ENCODE results near the gene SFTPD. TPM values are rescaled to one million over a fixed set of nuclear protein-coding genes. Genes with fewer than 3 reads are reported as not detected.

Gene SFTPD
- total RNA-seq, 1 donor from 2014 or later = 2.0 TPM

- ATAC-seq = no peak
Observed at GRCh38 chr10:79944428-79945395, 4.2 kb downstream of the SFTPD start.

DNA sequence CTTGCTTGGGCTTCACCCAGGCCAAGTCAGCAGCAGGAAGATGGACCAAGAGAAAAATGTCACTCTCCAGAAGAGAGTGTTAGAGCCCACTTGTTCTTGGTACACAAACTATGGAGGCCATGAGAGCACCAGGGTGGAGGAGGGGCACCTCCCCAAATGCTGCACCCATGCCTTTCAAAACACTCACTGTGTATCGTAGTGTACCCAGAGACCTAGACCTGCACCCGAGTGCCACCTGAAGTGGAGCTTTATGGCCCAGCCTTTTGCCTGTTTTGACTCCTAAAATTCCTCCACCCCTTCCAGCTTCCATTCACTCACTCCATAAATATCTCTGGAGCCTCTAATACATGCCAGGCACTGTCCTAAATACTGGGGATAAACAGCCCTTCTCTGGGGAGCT, 5.0 kb downstream of the SFTPD start:
- ATAC-seq = no peak

DNA sequence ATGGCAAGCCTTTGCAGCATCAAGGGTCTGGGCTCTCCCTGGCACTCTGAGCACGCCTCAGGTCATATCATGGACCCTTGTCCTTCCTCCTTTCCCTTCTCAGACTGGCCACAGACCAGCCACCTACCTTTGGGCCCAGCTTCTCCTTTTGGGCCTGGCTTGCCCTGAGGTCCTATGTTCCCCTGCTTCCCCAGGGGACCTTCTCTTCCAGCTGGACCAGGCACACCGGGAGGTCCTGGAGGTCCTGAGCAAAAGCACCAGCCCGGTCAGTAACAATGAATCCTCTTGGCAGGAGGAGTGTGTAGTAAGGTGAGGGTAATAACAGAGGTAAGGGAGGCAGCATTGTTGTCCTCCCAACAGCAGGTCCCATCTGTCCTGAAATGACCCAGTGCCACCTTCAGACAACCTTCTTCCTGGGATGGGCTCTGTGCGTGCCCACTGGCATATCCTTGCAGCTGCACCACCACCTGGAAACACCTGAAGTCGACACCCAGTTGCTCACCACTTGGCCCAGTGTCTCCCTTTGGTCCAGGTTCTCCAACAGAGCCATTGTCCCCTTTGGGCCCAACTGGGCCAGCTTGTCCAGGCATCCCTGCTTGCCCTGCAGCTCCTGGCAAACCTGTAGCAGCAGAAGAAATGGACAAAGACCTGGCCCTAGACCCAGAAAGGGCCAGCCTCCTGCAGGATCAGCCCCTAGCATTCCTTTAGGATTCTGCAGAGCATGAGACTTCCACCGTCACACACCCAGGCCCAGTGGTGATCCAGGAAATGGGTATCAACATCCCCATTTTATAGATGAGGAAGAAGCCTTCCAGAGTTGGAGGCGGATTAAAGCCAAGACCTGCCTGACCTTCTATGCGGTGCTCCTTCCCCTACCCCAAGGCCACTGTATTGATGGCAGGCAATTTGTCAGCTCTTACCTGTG, 6.4 kb downstream of the SFTPD start:
- ATAC-seq = no peak

DNA sequence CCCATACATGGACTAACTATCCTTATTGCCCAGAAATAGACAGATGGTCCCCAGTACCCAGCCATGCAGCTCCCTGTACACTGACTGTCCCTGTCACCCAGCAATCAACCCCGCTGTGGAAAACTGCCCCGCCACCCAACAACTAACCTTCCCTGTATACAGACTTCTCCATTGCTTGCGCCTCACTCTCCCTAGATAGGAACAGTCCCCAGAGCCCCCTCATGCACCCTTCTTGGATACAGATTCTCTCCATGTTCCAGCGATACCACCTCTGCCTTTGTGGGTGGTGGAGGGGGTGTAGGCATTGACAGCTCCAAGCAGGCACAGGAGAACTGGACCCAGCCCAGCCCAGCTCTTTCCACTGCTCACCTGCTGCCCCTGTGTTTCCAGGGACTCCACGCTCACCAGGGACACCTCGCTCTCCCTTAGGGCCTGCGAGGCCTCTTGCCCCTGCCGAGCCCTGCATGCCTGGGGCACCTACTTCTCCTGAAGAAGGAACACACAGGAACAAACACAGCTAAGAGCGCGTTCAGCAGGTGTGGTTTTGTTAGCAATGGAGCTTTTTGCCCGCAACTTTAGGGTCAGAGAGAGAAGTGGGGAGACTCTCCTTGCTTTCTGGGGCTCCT, 7.2 kb downstream of the SFTPD start:
- no peak for ATAC-seq

GRCh38 chr10:79941146-79941545, 7.8 kb downstream of the SFTPD start:
- ATAC-seq = no peak

DNA sequence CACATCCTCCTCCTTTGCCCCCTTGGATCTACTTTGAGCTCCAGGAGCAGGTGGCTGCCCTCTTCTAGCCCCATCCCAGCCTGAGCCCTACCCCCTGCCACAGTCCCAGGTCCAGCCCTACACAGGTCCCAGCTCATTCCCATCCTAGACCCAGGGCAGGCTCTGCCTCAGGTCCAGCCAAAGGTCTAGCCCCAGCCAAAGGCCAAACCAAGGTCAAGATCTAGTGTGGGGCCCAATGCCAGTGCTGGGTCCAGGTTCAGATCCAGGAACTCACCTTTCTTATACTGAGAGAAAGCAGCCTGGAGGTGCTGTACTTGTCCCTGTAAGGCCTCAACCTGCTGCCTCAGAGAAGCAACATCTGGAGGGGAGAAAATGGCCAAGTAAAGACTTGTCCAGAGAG, 8.5 kb downstream of the SFTPD start:
- no peak for ATAC-seq

- ATAC-seq = no peak
Observed at GRCh38 chr10:79939969-79940368, 8.9 kb downstream of the SFTPD start.

DNA sequence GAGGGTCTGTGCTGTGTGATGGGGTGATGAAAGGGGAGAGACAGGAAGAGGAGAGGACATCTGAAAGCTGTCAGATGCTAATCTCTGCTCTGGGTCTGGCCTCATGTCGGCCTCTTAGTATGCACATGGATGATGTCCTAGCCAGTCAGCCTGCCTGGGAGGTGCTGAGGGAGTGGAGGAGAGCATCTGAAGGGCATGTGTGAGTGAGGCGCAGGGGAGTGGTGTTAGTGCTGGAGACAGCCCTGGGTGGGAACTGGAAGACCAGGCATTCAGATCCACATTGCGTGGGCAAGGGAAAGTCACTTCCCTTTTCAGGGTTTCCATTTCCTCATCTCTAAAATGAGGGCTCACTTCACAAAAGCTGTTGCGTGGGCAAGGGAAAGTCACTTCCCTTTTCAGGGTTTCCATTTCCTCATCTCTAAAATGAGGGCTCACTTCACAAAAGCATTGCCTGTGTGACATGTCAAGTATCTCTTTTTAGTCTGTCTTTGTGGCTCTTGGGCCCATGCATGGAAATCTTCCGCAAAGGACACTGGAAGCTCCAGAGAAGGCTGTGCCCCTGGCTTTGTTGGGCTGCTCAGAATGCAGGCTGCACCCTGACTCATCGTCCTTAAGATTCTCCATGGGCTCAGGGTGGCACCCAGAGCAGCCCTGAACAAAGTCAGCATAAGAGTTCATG, 10.0 kb downstream of the SFTPD start:
- ATAC-seq = peak; percentile 30

DNA sequence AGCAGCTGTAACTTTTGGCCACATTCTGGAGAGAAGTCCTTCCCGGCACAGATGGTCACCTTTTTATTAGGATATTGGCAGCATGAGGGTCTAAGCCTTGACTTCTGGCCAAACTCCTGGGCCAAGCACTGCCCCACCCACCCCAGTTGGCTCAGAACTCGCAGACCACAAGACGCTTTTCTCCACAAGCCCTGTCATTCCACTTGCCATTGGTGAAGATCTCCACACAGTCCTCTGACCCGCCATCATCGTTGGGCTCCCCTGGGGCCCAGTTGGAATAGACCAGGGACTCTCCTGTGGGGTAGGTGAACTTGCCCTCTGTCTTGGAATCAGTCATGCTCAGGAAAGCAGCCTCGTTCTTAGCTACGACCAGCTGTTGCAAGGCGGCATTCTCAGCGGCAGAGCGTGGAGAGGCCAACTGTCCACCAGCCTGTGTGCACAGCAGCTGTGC, 11.2 kb downstream of the SFTPD start:
- ATAC-seq = no peak

- ATAC-seq = no peak
Observed at GRCh38 chr10:79936625-79937615, 12.0 kb downstream of the SFTPD start.

DNA sequence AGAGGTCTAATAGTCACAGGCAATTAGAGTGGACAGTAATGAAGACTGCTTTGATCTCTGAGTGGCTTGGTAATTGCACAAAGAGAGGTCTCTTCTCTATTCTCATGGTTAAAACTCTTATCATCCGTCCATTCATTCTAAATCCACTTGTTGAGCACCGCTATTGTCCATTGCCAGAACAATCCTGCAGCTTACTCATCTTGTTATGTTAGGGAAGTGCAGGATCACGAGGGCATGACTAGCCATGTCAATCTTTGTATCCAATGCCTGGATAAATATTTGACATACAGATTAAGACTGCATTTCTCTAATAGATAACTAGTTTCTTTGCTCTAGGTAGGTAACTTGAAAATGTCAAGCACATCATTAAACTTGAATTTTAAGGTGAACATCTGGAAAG, 14.9 kb downstream of the SFTPD start:
- no peak for ATAC-seq

DNA sequence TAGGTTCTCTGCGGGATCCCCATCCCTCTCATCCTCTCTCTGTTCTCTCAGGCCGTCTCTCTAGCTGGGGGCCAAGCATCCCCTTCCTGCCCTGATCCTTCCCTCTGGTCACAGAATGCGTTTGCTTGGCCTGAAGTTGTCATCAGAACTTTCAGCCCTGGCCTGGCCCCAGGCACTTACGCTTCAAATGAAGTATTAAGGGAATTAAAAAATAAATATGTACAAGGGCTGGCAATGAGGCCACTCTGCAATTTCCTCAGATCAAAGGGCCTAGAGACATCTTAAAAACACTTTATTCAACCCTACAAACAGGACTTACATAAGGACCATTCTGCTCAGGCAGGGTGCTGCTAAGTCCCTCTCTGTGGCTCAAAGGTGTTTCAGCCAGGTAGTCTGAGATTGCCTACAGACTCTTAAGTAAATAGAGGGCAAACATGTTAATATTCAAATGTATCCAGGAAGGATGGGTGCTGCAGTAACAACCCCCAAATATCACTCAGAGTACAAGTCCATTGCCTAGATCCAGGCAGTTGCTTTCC, 16.0 kb downstream of the SFTPD start:
- ATAC-seq = no peak

GRCh38 chr10:79932307-79932706, 16.6 kb downstream of the SFTPD start:
- ATAC-seq = no peak

DNA sequence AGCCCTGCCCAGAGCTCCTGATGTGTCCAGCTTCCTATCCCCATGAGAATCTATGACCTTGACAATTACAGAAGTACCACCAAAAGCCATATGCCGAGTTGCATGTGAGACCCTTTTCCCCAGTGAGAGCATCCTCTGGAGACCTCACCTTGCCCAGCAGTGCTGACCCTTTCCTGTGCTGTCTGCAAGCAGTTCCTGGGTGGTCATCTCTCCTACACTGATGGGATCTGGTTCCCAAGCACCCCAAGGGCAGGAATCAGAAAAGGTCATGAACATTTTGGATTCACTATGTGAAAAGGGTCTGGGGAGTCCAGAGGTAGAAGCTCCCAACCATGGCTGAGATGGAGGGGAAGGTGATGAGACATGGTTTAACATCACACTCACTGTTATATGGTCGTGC, 18.2 kb downstream of the SFTPD start:
- ATAC-seq = no peak

GRCh38 chr10:79930267-79930666, 18.6 kb downstream of the SFTPD start:
- ATAC-seq = no peak

- peak; percentile 84 for ATAC-seq
Observed at GRCh38 chr10:79929409-79929904, 19.4 kb downstream of the SFTPD start.

DNA sequence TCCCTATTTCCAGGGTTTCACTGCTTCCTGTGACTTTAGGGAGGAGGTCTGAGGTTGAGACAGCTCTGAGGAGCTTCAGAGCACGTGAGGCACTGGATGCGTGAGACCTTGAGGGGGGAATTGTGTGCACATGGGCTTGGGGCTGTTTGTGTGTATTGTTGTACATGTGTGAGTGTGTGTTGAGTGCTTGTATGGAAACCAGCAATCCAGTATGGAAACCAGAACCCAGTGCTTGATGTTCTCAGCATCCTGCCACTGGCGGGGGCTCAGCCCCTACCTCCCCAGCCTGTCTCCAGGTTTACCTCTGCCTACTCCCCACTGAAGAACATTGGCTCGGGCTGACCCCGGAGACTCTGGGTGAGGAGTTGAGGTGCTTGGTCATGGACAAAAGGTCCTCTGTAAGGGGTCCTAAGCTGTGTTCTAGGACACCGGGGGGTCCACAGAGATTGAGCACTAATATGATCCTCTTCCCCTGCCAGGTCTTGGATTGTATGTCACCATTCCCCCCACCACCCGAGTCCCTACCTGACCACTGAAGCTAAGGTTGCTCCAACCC, 20.8 kb downstream of the SFTPD start:
- no peak for ATAC-seq

- no peak for ATAC-seq
Observed at GRCh38 chr10:79927111-79927828, 21.6 kb downstream of the SFTPD start.

DNA sequence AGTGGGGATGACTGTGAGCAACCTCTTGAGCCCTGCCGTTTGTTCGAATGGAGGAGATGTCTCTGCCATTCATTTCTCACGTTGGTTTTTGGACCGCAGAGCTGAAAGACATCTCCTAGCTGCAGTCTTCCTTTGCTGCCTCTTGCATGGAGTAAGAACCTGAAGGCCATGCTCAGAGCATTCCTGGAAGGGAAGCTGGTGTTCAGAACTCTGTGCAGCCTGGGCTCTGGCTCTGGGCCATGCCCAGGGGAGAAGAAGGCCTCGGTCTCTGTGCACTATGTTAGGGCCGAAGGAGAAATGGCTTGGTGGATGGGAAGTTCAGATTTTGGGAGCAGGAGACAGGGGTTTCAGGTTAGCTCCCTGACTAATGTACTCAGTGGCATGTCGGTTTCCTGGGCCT, 22.9 kb downstream of the SFTPD start:
- ATAC-seq = no peak

Data from esophagus mucosa (tissue), 1 donor.